HG02798 (cell line): Measurements from ENCODE around the gene ZNF723.
"Not testable (repeated sequence)": the region's sequence is repeated elsewhere in the genome, so short reads cannot be mapped to it uniquely, and the experiment has no call there.

Experiments used
- ATAC-seq: cut with Tn5 transposase; IDR thresholded peaks from one replicate; pipeline ENCODE4 v1.9.1; 2021; ENCODE audit warnings: mild to moderate bottlenecking; ENCODE audit not compliant: unreplicated experiment, poor library complexity

ZNF723 gene

DNA sequence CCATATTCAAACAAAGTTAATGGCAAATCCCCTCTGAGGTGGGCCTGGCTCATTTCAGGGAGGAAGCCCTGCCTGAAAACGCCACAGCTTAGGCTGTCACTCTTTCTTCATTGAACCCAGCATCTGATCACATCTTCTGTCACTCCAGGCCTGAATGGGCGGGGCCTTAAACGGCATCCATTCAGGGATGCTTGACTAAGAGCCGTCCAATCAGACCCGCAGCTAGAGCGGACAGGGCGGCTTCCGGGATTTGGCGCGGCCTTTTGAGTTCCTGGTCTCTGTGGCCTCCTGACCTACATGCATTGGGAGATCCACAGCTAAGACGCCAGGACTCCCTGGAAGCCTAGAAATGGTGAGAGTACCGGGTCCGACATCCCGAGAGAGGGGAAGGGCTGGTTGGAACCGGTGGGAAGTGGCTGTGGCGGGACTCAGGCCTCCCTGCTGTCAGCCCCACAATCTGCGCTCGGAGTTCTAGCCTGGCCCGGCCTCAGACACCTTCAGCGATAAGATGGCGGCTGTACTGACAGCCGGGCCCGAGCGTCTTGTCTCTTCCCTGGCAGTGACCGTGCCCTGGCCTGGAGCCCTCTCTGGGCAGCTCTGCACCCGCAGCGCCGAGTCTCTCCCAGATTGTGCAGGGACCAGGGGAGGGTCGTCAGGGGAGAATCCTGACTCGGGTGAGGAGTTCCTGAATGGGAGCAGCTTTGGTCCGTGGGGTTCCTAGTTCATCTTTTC, at the start of gene ZNF723:
Gene ZNF723, plus strand, starts transcription at position 261 of the 732 bp plus-strand sequence. Its CDS starts 89 bp downstream, at position 350.
- ATAC-seq = no peak

GRCh38 chr19:22783651-22784410, 48.3 kb upstream of the ZNF723 start, which contains the start of gene ZNF99:
Gene ZNF99, minus strand, starts transcription at chr19:22784151. Its CDS starts 135 bp downstream, at chr19:22784016.
- no peak for ATAC-seq

DNA sequence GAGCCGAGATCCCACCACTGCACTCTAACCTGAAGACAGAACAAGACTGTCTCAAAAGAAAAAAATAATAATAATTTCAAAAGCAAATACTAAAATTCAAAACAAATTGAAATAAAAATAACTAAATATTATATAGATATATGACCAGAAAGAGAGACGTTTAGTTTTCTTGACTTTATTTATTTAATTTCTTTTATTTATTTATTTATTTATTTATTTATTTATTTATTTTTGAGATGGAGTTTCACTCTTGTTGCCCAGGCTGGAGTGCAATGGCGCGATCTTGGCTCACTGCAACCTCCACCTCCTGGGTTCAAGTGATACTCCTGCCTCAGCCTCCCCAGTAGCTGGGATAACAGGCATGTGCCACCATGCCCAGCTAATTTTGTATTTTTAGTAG, 39.2 kb upstream of the ZNF723 start:
- not testable (repeated sequence) for ATAC-seq

DNA sequence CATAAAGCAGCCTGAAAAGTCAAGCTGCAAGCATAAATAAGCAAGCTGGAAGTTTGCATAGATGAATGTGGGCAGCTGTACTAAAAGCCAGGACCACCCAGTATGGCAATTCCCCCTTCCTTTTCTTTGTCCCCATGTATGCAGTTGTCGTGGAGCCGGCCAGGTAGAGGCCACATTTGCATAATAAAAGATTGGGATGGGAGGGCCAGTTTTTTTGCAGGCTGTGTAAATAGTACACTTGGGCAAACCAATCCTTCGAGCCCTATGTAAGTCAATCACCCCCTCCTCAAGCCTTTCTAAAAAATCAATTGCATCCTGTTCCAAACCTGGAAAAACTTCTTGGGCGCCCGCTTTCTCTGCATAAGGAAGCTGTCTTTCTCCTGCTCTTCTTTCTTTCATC, 35.1 kb upstream of the ZNF723 start:
- ATAC-seq = no peak

DNA sequence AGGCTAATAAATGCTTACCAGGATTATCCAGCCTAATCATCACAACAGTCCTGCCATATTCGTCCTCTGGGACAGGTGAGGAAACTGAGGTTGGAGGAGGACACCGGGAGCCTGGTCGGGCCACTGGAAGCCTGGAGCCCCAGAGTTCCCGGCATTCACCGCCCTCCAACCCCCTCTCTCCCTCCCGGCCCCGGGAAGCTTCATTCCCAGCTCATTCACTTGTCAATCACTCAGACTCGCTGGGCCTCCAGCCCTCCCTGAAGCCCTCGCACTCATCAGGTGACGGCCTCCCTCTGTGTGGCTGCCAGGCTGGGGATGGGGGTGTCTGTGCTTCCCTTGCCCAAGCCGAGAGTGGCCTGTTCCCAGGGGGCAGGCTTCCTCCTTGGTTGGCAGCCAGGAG, 25.7 kb upstream of the ZNF723 start:
- no peak for ATAC-seq

GRCh38 chr19:22807061-22807835, 24.8 kb upstream of the ZNF723 start:
- no peak for ATAC-seq

DNA sequence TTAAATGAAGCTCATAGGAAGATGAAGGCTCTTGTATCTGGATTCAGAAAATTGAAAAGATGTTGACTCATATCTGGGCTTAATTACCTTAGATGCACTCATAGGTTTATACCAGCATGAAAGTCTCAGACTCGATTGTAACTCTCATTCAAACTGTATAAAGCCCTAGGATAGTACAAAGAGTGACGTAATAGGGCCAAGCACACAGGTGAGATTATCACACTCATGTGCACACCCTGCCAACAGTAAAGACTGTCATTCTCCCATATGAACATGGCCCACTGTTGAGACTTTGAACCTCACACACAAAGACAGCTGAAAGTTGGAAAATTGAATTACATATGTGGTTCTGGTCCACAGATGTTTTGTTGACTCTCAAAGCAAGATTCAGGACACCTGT, 18.0 kb upstream of the ZNF723 start:
- ATAC-seq = no peak

GRCh38 chr19:22831211-22831610, 880 bp upstream of the ZNF723 start:
- no peak for ATAC-seq

GRCh38 chr19:22857713-22858320, 25.7 kb downstream of the ZNF723 start:
- ATAC-seq = not testable (repeated sequence)

GRCh38 chr19:22882797-22883196, 50.7 kb downstream of the ZNF723 start:
- ATAC-seq = no peak

GRCh38 chr19:22893855-22894270, 61.8 kb downstream of the ZNF723 start:
- ATAC-seq = no peak

DNA sequence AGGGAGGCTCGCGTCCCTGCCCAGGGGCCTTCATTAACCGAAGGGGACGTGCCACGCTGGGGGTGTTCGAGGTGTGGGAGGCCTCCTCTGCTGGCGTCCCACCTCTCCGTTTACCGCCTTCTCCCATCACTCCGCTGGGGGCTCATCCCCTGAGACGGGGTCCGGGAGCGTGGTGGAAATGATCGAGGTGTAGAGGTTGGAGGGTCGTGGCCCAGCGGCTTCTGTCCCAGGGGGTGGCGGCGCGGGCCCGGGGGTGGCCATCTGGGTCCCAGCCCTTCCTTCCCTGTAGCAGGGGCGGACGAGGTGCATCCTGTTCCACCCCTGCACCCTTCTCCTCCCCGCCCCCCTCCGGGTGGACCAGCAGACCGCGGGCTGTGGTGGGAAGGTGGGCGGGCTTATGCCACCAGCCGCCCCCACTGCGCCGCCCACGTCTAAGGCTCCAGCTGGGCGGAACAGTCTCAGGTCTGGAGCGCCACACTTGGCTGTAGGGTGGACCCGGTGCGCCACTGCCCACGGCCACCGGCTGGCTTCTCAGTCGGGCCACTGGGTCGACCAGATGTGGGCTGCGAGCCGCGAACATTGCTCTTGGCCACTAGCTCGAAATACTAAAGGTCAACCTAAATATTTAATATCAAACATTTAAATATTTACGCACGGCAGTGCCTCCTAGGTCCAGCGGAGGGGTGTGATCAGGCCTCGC, 69.5 kb downstream of the ZNF723 start:
- no peak for ATAC-seq
